Skeletal muscle cell (primary cell): ENCODE data around the gene CBX3.
"Not testable (repeated sequence)": the region's sequence is repeated elsewhere in the genome, so short reads cannot be mapped to it uniquely, and the experiment has no call there.

Source experiments
- DNase-seq: peaks from one replicate; pipeline ENCODE4 v3.0.0-alpha.2; 2010; ENCODE audit warnings: low read depth
- H3K4me3 ChIP-seq: 2 replicates; pipeline ENCODE4 v1.5.1; 2011; ENCODE audit warnings: low read depth, mild to moderate bottlenecking, control low read depth, low read length, moderate library complexity

CBX3 gene

GRCh38 chr7:26250239-26250638, 48.7 kb downstream of the CBX3 start:
- no peak for DNase-seq
- no peak overlapping the region for H3K4me3 ChIP-seq

GRCh38 chr7:26261866-26262265, 60.3 kb downstream of the CBX3 start:
- not testable (repeated sequence) for DNase-seq, H3K4me3 ChIP-seq
